Right hindlimb (tissue), 1 donor: ENCODE data around the gene ZBTB40.

Experiments
- DNase-seq: peaks from one replicate; pipeline ENCODE4 v3.0.0-alpha.2; 2018

ZBTB40 gene

GRCh38 chr1:22434717-22435116 lies 16.9 kb upstream of the ZBTB40 start:
- DNase-seq = no peak

- no peak for DNase-seq
Measured at GRCh38 chr1:22436948-22437347, 14.7 kb upstream of the ZBTB40 start.

GRCh38 chr1:22437573-22437972 lies 14.1 kb upstream of the ZBTB40 start:
- DNase-seq = no peak

- no peak for DNase-seq
Measured at GRCh38 chr1:22440582-22440981, 11.1 kb upstream of the ZBTB40 start.

GRCh38 chr1:22442212-22442894 lies 9.3 kb upstream of the ZBTB40 start:
- DNase-seq = no peak

GRCh38 chr1:22443332-22443731 lies 8.3 kb upstream of the ZBTB40 start:
- no peak for DNase-seq

GRCh38 chr1:22444856-22445255 lies 6.8 kb upstream of the ZBTB40 start:
- DNase-seq = no peak

- DNase-seq = peak; percentile 47
Measured at GRCh38 chr1:22447621-22448111, 4.0 kb upstream of the ZBTB40 start.

GRCh38 chr1:22449636-22450035 lies 2.0 kb upstream of the ZBTB40 start:
- DNase-seq = no peak

- no peak for DNase-seq
Measured at GRCh38 chr1:22450351-22451021, 1.2 kb upstream of the ZBTB40 start.

GRCh38 chr1:22452481-22452957 lies 868 bp downstream of the ZBTB40 start:
- DNase-seq = no peak

- DNase-seq = no peak
Measured at GRCh38 chr1:22453181-22453580, 1.5 kb downstream of the ZBTB40 start.

- DNase-seq = no peak
Measured at GRCh38 chr1:22454476-22455056, 2.9 kb downstream of the ZBTB40 start.

- DNase-seq = no peak
Measured at GRCh38 chr1:22457345-22457744, 5.7 kb downstream of the ZBTB40 start.

- DNase-seq = no peak
Measured at GRCh38 chr1:22457836-22458235, 6.2 kb downstream of the ZBTB40 start.

GRCh38 chr1:22461100-22461499 lies 9.4 kb downstream of the ZBTB40 start:
- DNase-seq = no peak

GRCh38 chr1:22461678-22462527 lies 10.3 kb downstream of the ZBTB40 start:
- no peak for DNase-seq

- DNase-seq = no peak
Measured at GRCh38 chr1:22462928-22463327, 11.3 kb downstream of the ZBTB40 start.

GRCh38 chr1:22465015-22465565 lies 13.4 kb downstream of the ZBTB40 start:
- DNase-seq = no peak

GRCh38 chr1:22465671-22466070 lies 14.0 kb downstream of the ZBTB40 start:
- DNase-seq = no peak

- no peak for DNase-seq
Measured at GRCh38 chr1:22470227-22470626, 18.6 kb downstream of the ZBTB40 start.

GRCh38 chr1:22471078-22471477 lies 19.4 kb downstream of the ZBTB40 start:
- peak; percentile 35 for DNase-seq

GRCh38 chr1:22471610-22472009 lies 20.0 kb downstream of the ZBTB40 start:
- DNase-seq = no peak
